ENCODE measurements around the gene GRIN2A. TPM values are rescaled to one million over a fixed set of nuclear protein-coding genes. Genes with fewer than 3 reads are reported as not detected.

Gene GRIN2A
- total and polyA plus RNA-seq, 2 experiments from 2014 or later, result 0.05 to 1.6 TPM

DNA sequence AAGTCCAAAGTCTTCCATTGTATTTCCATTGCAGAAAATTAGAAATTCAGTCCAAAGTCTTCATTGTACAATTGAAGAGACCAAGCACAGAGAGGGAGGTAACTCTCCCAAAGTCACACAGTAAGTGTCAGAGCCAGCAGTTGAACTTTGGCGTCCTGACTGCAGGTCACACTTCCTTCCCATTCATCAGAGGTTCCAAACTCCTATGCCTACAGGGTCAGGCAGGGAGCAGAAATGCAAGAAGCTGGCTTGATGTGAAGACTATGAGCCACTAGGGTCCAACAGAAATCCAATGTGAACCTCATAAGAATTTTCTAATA is 44.7 kb upstream of the GRIN2A start:
- Histone ChIP-seq H3K27me3 (no peaks in the 10 kb centered on the region), H2AFZ (no peak overlapping the region), H3K79me2 (no peaks in the 10 kb centered on the region), H3K4me3 (no peak overlapping the region), H3K36me3 (replicated peaks; ENCODE audit: insufficient read depth, low read depth) (no peaks in the 10 kb centered on the region), H3K4me2 (no peak overlapping the region), H3K27ac (no peak overlapping the region), H3K9me2 (replicated peaks; ENCODE audit: insufficient read depth) (no peaks in the 10 kb centered on the region), H3K9me3 (ENCODE audit: low read depth) (no peaks in the 10 kb centered on the region), H3K4me1 (ENCODE audit: insufficient read depth) (no peaks in the 10 kb centered on the region), H4K20me1 (ENCODE audit: insufficient read depth, poor library complexity, severe bottlenecking) (no peaks in the 10 kb centered on the region)
- 91% methylated on average over 1 of the region's 1 CpG for WGBS (ENCODE audit: low lambda C conversion rate, missing lambda C conversion rate)
- DNase-seq (ENCODE audit: low spot score), result no peak
- TF ChIP-seq EZH2 (IDR thresholded peaks at IDR 0.05; ENCODE audit: borderline replicate concordance), result no peak
- no peak for TF ChIP-seq EZH2phosphoT487 (IDR thresholded peaks at IDR 0.05; ENCODE audit: low read depth, severe bottlenecking, unreplicated experiment)
- TF ChIP-seq, protein P1, sequence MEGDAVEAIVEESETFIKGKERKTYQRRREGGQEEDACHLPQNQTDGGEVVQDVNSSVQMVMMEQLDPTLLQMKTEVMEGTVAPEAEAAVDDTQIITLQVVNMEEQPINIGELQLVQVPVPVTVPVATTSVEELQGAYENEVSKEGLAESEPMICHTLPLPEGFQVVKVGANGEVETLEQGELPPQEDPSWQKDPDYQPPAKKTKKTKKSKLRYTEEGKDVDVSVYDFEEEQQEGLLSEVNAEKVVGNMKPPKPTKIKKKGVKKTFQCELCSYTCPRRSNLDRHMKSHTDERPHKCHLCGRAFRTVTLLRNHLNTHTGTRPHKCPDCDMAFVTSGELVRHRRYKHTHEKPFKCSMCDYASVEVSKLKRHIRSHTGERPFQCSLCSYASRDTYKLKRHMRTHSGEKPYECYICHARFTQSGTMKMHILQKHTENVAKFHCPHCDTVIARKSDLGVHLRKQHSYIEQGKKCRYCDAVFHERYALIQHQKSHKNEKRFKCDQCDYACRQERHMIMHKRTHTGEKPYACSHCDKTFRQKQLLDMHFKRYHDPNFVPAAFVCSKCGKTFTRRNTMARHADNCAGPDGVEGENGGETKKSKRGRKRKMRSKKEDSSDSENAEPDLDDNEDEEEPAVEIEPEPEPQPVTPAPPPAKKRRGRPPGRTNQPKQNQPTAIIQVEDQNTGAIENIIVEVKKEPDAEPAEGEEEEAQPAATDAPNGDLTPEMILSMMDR (IDR thresholded peaks at IDR 0.05; ENCODE audit: poor library complexity), result no peak

DNA sequence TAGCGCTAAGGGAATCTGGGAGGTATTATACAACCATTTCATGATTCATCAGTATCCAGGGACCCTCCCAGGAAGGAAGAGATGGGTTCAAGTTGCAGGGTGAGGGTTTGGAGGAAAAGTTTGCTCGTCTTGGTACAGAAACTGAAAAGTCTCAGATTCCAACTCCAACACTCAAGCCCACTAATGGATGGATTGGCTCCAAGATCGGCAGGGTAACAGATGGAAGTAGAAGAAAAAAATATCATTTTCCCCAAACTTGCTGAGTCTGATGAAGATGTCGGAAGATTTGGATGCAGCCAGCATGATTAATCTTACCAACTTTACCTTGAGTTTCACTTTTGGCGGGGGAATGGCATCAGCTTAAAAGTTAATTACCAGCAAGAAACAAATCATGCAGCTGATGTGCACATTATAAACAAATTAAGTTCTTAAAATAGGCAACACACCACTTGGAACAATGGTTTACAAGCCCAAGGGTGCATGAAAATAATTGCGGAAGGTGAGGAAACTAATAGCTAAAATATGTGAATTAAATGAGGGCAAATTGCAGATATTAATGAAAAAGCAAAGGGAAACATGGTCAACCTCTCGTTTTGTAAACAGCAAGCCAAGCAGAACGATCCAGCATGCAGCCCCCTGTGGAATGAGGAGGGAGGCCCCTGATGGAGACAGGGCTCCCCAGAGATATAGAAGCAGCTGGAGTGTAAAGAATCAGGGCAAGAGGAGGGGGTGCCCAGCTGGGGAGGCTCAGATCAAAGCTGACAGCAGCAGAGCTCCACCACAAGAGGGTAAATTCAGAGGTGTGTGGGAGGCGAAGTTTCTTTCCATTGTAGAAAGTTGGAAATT is 44.1 kb upstream of the GRIN2A start:
- Histone ChIP-seq H3K9me3 (ENCODE audit: low read depth) (no peaks in the 10 kb centered on the region), H4K20me1 (ENCODE audit: insufficient read depth, poor library complexity, severe bottlenecking) (no peaks in the 10 kb centered on the region), H3K4me3 (no peak overlapping the region), H3K27ac (no peak overlapping the region), H3K79me2 (no peaks in the 10 kb centered on the region), H3K4me1 (ENCODE audit: insufficient read depth) (no peaks in the 10 kb centered on the region), H3K9me2 (replicated peaks; ENCODE audit: insufficient read depth) (no peaks in the 10 kb centered on the region), H3K36me3 (replicated peaks; ENCODE audit: insufficient read depth, low read depth) (no peaks in the 10 kb centered on the region), H3K4me2 (no peak overlapping the region), H3K27me3 (no peaks in the 10 kb centered on the region), H2AFZ (no peak overlapping the region)
- no peak for TF ChIP-seq EZH2phosphoT487 (IDR thresholded peaks at IDR 0.05; ENCODE audit: low read depth, severe bottlenecking, unreplicated experiment)
- TF ChIP-seq, protein P1 (IDR thresholded peaks at IDR 0.05; ENCODE audit: poor library complexity), result no peak
- TF ChIP-seq EZH2 (IDR thresholded peaks at IDR 0.05; ENCODE audit: borderline replicate concordance), result no peak
- no peak for DNase-seq (ENCODE audit: low spot score)
- 81% methylated on average over 9 of the region's 9 CpGs for WGBS (ENCODE audit: low lambda C conversion rate, missing lambda C conversion rate)

DNA sequence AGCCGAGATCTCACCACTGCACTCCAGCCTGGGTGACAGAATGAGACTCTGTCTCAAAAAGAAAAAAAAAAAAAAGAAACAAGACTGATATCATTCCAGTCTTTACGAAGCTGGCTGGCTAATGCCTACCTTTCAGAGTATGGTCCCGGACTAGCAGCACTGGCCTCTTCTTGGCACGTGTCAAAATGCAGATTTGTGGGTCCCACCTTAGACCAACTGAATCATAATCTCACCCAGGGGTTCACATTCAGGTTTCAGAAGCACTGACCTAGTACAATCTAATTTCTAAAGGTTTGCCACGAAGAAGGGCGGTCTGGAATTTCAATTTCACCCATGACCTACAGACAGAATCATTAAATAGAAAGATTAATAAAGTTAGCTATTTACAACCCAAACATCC is 43.4 kb upstream of the GRIN2A start:
- no peaks in the 10 kb centered on the region for H3K36me3 ChIP-seq (replicated peaks; ENCODE audit: insufficient read depth, low read depth)
- H3K9me2 ChIP-seq (replicated peaks; ENCODE audit: insufficient read depth), result no peaks in the 10 kb centered on the region
- no peak overlapping the region for H2AFZ ChIP-seq
- no peaks in the 10 kb centered on the region for H4K20me1 ChIP-seq (ENCODE audit: insufficient read depth, poor library complexity, severe bottlenecking)
- TF ChIP-seq EZH2phosphoT487 (IDR thresholded peaks at IDR 0.05; ENCODE audit: low read depth, severe bottlenecking, unreplicated experiment), result no peak
- TF ChIP-seq, protein P1 (IDR thresholded peaks at IDR 0.05; ENCODE audit: poor library complexity), result no peak
- TF ChIP-seq EZH2 (IDR thresholded peaks at IDR 0.05; ENCODE audit: borderline replicate concordance), result no peak
- no peak overlapping the region for H3K27ac ChIP-seq
- no peaks in the 10 kb centered on the region for H3K4me1 ChIP-seq (ENCODE audit: insufficient read depth)
- H3K27me3 ChIP-seq, result no peaks in the 10 kb centered on the region
- no peak for DNase-seq (ENCODE audit: low spot score)
- no peaks in the 10 kb centered on the region for H3K79me2 ChIP-seq
- H3K4me3 ChIP-seq, result no peak overlapping the region
- H3K9me3 ChIP-seq (ENCODE audit: low read depth), result no peaks in the 10 kb centered on the region
- WGBS (ENCODE audit: low lambda C conversion rate, missing lambda C conversion rate), result 89% methylated on average over 6 of the region's 6 CpGs
- H3K4me2 ChIP-seq, result no peak overlapping the region

Data from hepatocyte (in vitro differentiated cells).